GM19328 (cell line): Measurements from ENCODE around the gene ZNF174.

ENCODE experiments used
- ATAC-seq: cut with Tn5 transposase; IDR thresholded peaks from one replicate; pipeline ENCODE4 v1.9.1; 2021; ENCODE audit warnings: mild to moderate bottlenecking, moderate library complexity; ENCODE audit not compliant: unreplicated experiment

Gene ZNF174

DNA sequence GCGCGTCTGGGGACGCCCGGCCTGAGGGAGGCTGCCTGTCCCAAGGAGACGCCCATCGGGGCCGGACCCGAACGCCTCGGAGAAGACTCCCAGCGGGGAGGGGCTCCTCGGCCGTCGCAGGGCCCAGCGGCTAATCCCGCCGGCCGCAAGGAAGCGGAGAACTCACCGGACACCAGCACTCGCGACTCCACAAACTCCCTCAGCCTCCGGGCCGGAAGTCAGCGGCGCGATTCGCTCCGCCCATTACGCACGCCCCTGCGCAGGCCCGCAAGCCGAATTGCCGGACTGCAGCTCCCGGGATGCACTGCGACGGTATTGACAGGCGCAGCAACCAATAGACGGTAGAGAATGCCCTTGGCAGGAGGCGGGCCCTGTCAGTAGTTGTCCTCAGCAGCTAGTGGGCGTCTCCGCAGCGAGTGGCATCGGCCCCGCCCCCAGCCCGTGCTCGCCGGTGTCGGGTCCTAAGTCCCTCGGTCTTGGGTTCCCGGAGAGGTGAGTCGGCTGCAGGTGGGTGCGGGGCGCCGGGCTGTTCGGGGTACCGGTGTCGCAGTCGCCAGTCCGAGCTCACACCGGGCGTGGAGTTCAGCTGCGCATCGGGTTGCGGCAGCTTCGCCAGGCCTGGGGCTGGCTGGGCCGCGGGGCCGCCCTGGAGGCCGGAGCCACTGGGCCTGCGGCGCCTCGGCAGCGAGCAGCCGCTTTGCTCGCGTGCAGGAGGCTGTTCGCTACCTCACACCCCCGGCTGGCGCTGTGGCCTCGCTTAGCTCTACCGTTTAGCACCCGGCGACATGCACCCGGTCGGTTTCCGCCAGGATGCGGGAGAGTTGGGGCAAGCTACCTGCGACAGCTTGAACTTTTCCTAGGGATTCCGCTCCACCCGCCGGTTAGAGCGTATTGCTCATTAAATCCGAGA is at the start of gene ZNF174, which contains the start of gene ZSCAN32:
Gene ZNF174 (plus strand): TSS at position 437 of the 910 bp plus-strand sequence. CDS start 790 bp downstream, outside the sequence.
Gene ZSCAN32 (minus strand): TSS at position 226 of the 910 bp plus-strand sequence. CDS start 3,447 bp downstream, outside the sequence.
- ATAC-seq, result peak; percentile 99

GRCh38 chr16:3355589-3355988 is 45.4 kb upstream of the ZNF174 start, which contains the start of gene OR2C1:
TSS of gene OR2C1 (plus strand) at chr16:3355889. CDS start at chr16:3355941, 52 bp downstream.
- no peak for ATAC-seq

DNA sequence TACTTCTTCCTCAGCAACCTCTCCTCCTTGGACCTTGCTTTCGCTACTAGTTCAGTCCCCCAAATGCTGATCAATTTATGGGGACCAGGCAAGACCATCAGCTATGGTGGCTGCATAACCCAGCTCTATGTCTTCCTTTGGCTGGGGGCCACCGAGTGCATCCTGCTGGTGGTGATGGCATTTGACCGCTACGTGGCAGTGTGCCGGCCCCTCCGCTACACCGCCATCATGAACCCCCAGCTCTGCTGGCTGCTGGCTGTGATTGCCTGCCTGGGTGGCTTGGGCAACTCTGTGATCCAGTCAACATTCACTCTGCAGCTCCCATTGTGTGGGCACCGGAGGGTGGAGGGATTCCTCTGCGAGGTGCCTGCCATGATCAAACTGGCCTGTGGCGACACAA is 44.9 kb upstream of the ZNF174 start:
- no peak for ATAC-seq

DNA sequence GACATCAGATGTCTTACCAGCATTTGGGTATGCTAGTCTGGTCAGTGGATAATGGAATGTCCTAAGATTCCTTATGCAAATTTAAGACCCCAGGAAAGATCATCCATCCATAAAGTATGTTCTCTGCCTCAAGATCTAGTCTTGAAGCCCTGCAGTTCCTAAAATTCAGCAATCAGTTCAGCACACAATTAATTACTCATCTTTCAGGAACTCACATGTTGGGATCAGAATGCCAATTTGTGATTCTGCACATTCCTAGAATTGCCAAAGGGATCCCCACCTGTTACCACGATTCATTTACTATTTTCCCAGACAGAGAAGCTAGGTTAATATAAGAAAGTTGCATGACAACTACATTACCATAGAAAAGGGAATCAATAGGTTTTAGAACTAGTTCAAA is 42.1 kb upstream of the ZNF174 start:
- ATAC-seq, result no peak

DNA sequence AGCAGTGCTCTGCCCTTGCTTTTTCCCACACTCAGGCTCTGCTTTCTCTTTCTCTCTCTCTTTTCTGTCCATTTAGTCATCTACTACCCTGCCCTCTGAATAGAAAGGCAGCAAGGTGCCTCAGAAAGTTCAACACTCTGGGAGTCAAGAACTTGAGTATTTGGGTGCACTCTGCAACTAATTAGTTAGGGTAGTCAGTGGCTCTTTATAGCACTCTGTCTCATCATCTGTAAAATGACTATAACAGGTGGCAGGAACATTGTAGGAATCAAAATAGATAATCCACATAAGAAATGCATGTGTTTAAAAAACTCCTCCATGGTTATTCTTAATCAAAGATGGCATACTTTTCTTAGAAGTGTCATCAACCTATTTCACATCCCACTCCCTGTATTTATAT is 38.1 kb upstream of the ZNF174 start:
- no peak for ATAC-seq

- ATAC-seq, result no peak
These were observed 37.2 kb upstream of the ZNF174 start for GRCh38 chr16:3363793-3364192.

DNA sequence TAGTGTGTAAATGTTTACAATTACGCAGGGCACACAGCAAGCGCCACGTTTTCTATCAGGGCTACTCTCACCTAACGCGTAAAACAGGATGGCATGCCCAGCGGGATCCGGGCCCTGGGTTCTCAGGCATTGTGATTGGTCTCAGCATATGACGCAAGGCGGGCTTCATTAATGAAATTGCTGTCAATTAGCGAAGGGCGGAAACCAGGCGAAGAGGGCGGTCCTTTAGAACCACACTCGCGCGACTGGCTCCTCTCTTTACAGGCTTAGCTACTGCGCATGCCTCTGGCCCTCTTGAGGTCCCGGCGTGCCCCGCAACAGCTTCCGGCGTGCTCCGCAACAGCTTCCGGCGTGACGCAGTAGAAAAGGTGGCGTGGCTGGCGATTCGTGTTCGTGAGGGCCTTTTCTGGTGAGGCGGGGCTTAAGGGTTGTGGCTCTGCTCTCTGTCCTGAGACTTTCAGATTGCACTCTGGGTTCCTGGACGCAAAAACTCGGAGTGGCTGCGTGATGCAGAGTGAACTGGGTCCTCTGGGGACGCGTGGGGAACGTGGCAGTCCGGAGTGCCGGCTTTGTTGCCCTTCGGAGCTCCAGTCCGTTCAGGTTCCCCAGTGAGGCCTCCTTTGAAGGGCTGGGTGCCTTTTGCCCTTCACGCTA is 36.1 kb upstream of the ZNF174 start:
- ATAC-seq, result no peak

DNA sequence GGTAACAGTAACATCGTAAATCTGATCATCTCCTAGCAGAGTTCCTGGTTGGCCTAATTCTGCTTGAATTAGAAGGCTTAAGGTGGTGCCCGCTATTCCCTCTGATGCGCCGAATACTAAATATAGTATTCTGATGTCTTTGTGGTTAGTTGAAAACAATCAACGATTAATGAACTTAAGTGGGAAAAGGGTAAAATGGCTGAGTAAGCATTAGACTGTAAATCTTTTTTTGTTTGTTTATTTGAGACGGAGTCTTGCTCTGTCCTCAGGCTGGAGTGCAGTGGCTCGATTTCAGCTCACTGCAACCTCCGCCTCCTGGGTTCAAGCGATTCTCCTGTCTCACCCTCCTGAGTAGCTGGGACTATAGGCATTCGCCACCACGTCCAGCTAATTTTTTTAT is 31.9 kb upstream of the ZNF174 start:
- no peak for ATAC-seq

- no peak for ATAC-seq
These were observed 25.3 kb upstream of the ZNF174 start for GRCh38 chr16:3375680-3376079.

- no peak for ATAC-seq
These were observed 23.1 kb upstream of the ZNF174 start for GRCh38 chr16:3377917-3378316.

GRCh38 chr16:3383045-3383448 is 18.0 kb upstream of the ZNF174 start:
- no peak for ATAC-seq

DNA sequence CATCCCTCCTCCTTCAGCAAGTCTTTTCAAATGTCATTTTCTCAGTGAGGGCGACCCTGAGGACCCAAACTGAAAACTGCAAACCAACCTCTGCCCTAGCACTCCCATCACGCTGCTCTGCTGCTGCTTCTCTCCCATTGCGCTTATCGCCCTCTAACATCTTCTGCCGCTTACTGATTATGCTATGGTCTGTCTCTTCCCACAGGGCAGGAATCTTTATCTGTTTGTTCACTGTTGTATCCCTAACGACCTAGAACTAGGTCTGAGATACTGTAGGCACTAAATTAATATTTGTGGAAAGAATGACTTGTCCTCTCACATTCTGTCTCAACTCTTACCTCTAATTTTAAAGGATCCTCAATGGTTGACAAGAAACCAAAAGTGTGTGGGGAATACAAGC is 12.7 kb upstream of the ZNF174 start:
- no peak for ATAC-seq

DNA sequence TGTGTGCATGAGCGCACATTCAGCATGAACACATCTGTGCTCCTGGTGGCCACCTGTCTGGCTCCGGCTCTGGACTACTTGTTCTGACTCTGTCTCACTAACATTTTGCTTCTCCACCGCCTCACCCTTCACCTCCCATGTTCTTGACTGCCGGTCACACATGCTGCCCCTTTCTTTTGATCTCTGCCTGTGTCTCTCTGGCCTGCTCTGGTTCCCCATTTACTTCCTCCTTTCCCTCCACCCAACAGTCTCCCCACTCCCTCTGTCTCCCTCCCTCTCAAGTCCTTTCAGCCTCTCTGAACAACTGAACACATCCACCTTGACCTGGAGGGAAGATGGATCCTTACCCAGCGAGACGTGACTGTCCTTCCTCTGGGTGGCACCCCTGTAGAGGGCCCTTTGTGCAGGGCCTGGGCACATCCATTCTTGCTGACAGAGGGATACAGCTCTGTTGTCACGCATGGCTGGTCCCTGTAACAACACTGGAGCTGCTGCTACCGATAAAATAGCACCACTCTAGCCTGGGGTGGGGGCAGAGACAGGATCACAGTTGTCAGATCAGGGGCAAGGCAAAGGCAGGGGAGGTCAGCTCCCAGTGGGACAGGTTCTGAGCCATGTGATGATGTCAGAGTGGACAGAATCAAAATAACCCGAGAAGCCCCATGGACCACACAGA is 11.2 kb upstream of the ZNF174 start:
- no peak for ATAC-seq

DNA sequence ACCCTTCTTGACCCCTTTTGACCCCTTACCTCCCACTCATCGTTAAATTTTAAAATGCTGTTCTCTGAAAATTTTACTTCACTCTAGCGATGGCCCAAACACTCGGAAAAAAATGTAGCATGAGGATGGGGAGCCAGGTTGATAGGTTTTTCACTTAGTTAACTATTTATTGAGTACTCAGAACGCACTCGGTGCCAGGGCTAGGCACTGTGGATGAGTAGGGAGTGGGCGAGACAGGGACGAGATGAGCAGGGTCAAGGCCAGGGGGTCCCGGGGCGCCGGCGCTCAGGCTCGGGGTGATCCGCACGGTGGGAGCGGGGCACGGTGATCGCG is 603 bp upstream of the ZNF174 start:
- ATAC-seq, result peak; percentile 19

- ATAC-seq, result no peak
These were observed 843 bp downstream of the ZNF174 start for GRCh38 chr16:3401719-3402397.

- no peak for ATAC-seq
These were observed 7.7 kb downstream of the ZNF174 start for GRCh38 chr16:3408561-3409197.

DNA sequence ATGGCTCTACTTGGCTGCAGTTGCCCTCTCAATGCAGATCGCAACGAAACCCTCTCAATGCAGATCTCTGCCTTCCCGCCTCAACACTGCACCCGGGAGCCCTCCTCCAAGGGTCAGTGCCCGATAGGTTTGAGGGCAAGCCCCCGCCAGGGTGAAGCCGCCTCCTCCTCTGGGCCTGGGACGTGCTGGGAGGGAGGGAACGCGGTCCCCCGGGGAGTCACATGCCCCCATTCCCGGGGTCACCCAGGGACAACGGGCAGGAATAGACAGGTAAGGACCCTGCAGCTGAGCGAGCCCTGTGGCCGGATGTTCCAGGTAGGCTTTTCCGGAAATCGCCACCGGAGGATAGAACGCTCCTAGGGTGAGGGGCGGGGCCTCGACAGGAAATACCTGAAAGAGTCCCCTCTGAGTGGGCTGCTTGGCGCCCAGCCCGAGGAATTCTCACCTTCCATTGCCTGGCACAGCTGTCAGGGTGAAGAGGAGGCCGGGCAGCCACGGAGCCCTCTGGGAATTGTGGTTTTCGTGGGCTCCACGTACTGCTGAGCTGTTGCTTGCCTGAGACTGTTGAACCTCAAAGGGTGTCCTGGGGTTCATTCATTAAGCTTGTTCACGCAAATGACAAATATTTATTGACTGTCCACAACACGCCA is 12.8 kb downstream of the ZNF174 start:
- no peak for ATAC-seq

GRCh38 chr16:3431779-3432219 is 30.8 kb downstream of the ZNF174 start:
- ATAC-seq, result no peak

DNA sequence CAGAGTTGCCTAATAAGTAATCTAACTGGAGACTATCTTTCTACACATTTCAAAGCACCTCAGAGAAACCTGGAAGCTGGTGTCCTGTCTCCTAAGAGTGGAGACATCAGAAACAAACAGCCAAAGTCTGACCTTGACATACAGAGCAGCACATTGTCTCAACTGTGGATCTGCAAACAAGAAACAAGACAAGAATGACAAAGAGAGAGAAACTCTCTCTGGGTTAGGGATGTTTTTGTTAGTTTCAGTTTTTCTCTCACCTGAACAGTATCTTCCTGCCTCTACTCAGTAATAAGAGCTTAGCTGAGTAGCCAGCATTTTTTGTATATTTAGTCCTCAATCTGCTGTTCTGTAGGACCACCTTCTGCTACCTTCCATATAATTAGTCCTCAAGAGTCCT is 33.4 kb downstream of the ZNF174 start:
- no peak for ATAC-seq

DNA sequence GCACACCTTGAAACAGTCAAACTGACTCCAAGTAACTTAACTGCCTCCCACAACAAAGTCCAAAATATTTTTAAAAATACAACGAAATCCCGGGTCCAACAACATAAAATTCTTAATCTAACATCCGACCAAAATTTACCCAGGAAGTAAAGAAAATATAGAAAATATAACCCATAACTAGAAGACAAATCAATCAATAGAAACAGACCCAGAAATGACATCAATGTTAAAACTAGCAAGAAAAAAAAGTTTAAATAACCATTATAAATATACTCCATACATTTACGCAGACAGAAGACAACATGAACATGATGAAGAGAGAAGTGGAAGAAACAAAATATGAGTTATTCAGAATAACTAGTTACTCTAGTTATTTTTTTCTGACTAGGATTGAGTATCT is 38.6 kb downstream of the ZNF174 start:
- ATAC-seq, result no peak
